Posterior cingulate gyrus (tissue), 11 donors: ENCODE data around the gene ASXL2.

ENCODE experiments used
- DNase-seq, 10 donors: peaks; one replicate each; pipeline versions ENCODE4 v3.0.0 to v3.0.0-alpha.2; 2020 to 2021; ENCODE audit warnings: mixed read lengths in 3 of 10
- intact Hi-C: fragments of 100-400 bp; cut with DNase I; formaldehyde crosslinking; loops from one replicate; pipeline ENCODE4 v1.15.1; 2023

The ASXL2 gene

DNA sequence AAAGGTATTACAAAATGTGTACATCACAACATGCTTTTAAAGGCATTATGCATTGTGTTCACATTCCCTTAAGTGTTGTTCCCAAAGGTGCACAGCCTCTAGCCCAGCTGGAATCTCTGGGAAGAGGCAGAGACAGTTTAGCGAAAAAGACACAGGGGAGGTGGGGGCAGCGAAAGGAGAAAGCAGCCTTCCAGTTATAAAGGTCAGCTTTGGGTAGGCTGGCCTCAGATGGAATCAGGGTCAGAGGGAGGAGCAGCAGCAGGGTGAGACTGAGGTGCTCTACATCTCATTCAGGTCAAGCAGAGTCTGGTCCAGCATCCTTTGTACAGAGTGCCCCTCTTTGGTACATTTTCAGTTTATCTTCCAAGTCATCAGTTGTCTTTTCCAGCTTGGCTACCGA, 68.6 kb downstream of the ASXL2 start:
- intact Hi-C loops: no loop called here
- DNase-seq: no peak

DNA sequence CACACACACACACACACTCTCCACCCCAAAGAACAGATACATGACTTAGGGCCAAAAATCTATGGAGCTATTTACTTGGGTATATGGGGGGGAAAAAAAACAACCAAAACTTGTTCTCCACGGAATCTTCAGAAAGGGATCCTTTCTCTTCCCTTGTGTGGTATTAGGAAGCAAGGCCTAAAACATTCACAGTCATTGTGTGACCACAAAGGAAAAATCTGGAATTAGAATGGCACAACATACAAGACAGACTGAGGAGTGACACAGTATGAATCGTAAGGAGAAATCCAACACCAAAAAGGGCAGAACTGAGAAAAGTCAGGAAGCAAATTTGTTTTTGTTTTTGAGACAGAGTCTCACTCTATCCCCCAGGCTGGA, 70.3 kb downstream of the ASXL2 start:
- intact Hi-C loops: no loop called here
- DNase-seq: no peak

DNA sequence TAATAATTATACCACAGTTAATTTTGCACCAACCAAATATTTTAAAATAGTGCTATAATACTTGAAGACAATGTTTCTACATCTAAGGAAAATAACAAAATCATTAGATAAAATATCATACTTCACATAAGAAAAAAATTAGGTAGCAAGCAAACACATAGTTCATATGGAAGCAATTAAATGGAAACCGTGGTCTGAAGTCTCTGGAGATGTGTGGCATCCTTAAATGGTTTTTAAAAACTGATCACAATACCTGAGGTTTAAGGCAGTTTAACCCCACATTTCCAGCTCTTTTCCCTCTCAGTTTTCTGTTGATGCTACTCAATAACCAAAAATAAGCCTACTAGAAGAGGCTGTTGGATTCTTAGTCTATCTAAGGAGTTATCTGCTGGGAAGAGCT, 71.3 kb downstream of the ASXL2 start:
- intact Hi-C loops: no loop called here
- no peak for DNase-seq

DNA sequence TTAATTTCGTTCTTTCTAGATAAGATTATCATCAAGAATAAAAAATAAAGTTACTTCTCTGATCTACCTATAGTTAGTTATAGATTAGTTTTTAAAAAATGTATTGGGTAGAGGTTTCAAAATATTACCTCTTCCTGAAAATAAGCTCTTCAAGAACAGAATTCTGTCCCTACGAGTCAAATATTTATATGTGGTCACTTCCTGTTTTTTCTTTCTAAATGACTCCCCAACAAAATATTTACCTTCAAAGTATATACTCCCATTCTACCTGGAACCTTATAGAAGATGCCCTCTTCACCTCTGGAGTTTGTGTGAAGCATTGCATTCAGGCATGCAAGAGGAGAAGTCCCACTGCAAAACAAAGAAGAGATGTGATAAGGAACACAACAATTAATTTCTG, 72.3 kb downstream of the ASXL2 start:
- DNase-seq: no peak
- intact Hi-C loops: no loop called here

DNA sequence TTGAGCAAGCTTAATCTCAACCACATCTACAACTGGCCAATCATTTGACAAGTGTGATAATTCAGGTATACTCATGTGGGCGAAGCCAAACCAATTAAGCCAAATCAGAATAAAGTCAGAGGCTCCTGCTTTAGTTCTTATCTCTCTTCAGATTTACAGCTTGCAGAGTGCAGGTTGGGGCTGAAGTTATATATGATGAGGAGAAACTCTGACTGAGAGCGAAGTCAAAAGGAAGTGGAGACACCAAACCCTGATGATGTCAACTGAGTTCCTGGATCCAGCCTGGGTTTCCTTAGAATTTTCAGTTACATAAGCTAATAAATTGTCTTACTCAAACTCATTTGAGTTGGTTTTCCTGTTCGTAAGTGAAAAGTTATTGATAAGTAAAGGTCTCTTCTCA, 73.9 kb downstream of the ASXL2 start:
- DNase-seq: no peak
- intact Hi-C loops: no loop called here

DNA sequence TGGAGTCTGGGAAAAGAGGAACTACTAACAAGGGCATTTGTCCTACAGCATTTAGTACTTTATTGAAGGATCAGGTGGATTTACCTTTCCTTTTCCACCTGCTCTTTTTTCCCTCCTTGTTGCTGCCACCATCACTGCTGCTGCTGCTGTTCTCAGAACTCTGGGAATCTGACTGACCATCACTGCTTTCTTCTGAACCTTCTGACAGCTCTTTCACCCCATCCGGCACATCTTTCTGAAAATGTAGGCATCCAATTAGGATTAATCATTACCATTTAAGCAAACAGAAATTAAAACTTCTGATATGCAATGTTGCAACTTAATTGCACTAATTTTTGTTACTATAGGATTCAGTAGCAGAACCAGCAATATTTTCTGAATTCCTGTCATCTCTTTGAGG, 79.0 kb downstream of the ASXL2 start:
- no peak for DNase-seq
- intact Hi-C loops: no loop called here

DNA sequence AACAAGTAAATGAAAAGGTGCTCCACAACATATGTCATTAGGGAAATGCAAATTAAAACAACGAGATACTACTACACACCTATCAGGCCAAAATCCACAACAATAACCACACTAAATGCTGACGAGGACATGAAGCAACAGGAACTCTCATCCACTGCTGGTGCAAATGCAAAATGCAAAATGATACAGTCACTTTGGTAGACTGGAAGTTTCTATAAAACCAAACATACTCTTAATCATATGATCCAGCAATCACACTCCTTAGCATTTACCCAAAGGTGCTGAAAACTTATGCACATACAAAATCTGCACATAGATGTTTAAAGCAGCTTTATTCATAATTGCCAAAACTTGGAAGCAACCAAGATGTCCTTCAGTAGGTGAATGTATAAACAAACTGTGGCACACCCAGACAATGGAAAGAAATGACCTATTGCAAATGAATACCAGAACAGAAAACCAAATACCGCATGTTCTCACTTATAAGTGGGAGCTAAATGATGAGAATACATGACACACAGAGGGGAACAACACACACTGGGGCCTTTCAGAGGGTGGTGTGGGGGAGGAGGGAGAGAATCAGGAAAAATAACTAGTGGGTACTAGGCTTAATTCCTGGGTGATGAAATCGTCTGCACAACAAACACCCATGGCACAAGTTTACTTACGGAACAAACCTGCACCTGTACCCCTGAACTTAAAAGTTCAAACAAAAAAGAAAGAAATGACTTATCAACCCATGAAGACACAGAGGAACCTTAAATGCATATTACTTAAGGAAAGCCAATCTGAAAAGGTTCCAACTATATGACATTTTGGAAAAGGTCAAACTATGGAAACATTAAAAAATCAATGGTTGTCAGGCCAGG, 80.4 kb downstream of the ASXL2 start:
- no peak for DNase-seq
- intact Hi-C loops: no loop called here

DNA sequence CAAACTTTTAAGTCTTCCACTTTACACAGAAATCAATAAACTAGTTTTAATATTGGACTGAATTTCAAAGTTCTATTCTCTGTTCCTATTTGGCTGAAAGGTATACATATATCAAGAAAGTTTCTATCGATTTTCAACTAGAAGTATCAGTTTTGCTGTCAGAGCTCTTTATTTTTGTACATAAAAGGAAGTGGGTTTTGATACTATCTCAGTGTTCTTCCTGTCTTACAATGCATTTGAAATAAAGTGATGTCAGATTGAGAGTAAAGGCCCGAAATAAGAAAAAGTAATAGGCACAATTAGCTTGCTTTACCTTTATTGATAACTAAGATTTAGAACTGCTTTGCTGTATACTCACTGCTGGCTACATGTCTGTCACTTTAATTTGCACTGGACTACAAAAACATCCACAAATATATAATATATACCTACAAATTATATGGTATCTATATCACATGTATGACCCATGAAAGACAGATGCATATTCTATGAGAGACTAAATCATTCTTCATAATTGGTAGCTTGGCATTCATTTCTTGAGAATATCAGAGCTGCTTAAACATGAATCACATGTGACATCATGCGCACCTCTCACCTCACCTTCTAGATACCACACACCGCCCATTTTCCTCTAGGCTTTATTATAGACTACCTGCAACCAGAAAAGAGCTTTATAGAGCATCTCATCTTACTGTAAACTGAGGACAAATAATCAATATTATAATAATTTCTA, 83.6 kb downstream of the ASXL2 start:
- intact Hi-C loops: no loop called here
- DNase-seq: no peak

DNA sequence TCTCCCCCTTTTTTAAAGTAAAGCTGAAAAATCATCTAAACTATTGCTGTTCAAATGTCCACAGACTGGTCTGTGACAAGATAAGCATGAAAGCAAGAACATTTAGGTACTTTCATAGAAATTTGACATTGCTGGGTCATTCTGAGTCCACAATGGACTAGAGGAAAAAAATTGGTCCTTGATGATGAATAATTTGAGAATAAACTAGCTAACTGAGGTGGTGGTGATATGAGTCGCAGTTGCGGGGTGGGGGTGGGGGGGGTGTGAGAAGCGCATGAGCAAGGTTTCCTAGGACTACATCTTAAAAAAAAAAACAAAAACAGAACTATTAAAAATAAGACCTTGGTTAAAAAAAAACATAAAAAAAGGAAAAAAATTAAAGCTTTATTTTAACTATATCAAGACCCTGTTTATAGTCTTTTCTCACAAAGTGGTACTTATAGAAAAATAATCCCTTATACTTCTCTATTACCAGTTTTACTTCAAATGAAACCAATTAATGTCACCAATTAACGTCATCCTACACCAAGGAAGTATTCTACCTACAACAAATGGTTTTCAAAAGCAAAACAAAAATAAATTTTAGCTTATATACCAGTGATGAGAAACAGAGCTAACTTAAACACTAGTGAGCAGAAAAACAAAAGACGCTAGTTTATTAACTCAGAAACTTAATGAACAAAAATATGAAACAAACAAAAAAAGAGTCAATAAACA, 88.1 kb downstream of the ASXL2 start:
- DNase-seq: no peak
- intact Hi-C loops: no loop called here

DNA sequence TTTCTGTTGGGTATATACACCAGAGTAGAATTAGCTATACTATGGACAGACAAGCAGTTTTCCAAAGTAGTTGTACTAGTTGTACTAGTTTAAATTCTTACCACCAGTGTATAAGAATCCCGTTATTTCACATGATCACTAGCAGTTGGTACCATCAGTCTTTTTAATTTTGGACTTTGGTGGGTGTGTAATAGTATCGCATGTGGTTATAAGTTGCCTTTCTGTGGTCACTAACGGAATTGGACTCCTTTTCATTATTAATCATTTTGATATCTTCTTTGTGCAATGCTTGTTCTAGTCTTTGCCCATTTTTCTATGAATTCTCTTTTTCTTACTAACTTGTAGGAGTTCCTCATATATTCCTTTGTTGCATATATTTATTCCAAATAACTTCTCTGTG, 89.8 kb downstream of the ASXL2 start:
- intact Hi-C loops: no loop called here
- DNase-seq: no peak

DNA sequence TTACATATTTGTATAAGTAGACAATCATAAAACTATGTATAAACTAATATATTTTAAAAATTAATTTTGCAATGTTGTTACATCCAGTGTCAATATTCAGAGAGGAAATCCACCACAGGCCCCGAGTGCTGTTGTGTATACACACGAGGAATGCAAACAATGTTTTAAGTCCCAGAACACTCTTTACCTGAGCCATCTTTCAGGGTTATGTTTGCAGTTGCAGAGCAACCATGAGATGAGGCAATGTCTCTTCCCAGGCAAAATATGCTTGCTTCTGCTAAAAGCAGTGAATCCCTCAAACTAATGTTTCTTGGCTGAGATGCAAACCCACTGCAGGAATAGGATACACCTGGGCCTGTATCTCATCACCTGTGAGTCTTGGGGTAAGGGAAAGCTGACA, 91.3 kb downstream of the ASXL2 start:
- DNase-seq: no peak
- intact Hi-C loops: no loop called here

DNA sequence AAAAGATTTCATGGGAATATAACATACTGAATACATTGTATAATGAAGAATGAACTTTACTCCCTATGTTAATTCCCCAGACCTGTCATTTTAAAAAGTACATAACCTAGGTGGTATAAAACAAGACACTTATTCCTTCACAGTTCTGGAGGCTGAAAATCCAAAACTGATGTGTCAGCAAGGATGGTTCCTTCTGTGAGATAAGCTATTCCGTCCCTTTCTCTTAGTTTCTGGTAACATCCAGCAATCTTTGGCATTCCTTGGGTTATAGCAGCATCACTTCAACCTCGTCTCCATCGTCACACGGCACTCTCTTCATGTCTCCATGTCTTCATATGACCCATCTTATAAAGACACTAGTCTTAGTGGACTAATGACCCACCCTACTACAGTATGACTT, 93.9 kb downstream of the ASXL2 start:
- no peak for DNase-seq
- intact Hi-C loops: no loop called here

DNA sequence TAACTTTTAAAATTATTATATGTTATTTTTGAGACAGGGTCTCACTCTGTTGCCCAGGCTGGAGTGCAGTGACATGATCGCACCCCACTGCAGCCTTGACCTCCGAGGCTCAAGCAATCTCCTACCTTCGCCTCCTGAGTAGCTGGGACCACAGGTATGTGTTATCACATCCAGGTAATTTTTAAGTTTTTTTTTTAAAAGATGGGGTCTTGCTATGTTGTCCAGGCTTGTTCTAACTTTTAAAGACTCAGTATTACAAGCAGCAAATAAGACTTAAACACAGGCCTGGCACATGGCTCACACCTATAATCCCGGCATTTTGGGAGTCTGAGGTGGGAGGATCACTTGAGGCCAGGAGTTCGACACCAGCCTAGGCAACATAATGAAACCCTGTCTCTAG, 101.2 kb downstream of the ASXL2 start:
- no peak for DNase-seq
- intact Hi-C loops: no loop called here

DNA sequence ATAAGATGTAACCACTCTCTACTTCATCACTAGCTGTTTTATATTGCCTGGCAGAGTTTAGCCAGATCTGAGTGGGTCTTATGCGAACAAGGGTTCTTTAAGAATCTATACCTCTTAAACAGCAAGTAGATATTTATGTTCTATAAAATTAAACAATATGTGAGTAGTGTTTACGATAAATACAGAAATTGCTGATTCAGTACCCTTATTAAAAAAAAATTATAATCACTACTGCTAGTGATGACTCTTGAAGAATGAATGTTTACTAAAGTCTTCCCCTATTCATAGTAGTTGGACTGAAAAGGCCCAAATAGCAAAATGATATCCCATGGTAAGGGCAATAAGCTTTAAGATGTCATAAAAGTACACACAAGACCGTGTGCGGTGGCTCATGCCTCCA, 106.2 kb downstream of the ASXL2 start:
- intact Hi-C loops: no loop called here
- DNase-seq: no peak

DNA sequence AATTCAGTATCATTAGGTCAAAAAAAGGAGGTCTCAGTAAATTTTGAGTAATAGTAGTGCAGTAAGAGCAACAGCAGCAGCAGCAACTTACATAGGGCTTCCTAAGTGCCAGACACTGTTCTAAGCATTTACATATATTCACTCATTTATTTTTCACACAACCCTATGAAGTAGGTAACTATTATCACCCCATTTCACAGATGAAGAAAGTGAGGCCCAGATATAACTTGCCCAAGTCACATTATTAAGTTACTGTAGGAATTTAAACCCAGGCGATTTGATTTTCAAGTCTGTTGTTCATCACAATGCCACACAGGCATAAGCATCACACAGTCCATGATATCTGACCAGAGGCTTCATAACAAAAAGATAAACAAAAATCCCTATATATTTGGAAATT, 114.7 kb downstream of the ASXL2 start:
- no peak for DNase-seq
- intact Hi-C loops: no loop called here

DNA sequence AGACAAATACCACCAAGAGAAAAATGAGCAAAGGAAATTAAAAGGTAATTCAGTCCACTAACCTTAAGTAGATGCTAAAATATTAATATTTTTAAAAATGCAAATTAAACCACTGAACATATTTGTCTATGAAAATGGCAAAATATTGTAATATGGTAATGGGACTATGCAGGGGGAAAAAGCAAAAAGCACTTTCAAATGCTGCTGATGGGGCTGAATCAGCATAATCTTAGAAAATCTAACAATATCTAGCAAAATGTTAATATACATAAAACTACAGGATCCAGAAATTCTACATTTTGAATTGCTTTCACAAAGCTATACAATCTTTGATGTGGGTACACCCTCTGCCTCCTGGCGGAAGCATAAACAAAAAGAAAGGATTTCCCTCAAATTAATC, 118.0 kb downstream of the ASXL2 start:
- DNase-seq: no peak
- intact Hi-C loops: no loop called here

DNA sequence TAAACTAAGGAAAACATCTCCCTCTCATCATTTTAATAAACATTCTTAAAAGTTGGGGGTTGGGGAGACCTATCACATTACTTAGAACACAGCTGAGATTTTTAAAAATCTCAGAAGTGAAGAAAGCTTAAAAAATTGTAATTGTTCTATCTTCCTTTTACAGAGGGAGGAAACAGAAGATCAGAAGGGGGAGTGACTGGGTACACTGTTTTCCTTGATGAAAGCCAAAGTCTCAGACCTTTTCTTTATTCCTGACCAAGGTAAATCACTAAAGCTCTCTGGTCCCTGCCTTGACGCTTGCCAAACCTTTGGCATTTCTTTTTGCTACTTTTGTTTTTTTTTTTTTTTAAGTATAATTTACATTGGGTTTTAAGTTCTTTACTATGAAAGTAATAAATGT, 119.9 kb downstream of the ASXL2 start:
- intact Hi-C loops: no loop called here
- DNase-seq: no peak

DNA sequence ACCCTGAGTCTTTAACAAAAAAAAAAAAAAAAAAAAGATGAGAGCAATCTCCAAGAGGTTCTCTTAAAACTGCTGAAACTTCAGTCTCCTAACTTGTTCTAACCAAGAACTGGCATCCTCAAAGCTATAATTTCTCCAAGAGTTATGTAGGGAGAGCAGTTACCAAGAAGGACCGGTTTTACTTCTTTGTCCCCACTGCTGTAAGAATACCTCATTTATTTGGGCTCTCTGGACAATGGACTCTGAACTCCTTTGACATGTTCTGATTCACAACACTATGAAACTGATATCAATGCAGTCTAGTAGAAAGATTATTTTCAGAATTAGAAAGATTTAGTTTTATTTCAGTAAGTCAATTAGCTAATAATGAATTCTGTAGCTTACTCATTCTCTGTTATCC, 120.4 kb downstream of the ASXL2 start:
- no peak for DNase-seq
- intact Hi-C loops: no loop called here

DNA sequence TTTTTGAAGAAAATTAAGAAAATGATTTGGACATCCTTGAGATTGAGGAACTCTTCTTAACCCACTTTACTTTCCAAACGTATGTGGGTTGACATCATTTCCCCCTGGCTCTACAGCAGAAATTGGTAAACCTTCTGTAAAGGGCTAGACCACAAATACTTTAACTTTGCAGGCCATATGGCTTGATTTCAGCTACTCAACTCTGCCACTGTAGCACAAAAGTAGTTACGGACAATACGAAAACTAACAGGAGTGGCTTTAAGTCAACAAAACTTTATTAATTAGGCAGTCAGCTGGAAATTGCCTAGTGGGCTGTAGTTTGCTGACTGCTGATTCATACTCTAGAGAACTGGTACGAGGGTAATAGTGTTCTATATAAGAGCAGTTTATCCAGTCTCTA, 121.8 kb downstream of the ASXL2 start:
- DNase-seq: no peak
- intact Hi-C loops: no loop called here

DNA sequence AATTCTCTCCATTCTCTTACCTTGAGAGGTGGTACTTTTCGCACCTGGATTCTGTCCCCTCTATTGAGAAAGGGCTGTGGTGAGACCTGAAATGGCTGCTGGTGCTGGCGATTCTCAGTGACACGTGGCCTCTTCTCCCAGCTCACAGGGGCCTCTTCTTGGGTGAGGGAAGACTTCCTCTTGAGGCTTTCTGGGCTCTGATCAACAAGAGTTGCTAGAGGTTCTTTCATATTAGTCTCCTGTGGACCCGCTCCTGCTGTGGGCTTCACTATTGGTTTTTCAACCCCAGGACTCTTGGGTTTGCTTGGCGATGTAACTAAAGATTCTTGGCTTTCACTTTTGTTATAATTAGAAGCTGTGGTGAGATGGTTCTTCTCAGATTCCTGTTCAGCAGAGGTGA, 128.6 kb downstream of the ASXL2 start:
- no peak for DNase-seq
- intact Hi-C loops: no loop called here

DNA sequence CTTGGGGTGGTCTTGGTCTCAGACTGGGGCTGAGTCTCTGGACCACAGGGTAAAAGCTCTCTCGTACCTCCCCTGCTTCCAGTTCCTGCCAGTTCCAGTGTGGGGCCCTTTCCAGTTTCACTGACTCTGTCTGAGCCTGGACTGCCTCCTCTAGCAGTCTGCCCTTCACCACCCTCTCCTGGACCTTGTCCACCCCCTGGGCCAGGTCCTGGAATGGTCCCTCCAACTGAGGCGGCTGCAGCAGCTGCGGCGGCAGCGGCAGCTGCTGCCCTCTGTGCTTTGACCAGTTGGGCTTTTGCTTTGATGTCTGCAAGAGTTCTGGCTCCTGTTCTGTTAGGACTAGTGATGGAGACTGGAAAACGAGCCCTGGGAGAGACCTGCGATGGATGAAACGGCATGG, 134.2 kb downstream of the ASXL2 start:
- intact Hi-C loops: no loop called here
- no peak for DNase-seq
